G401 (cell line): ENCODE data around the gene NAP1L5. TPM values are rescaled to one million over a fixed set of nuclear protein-coding genes. Genes with fewer than 3 reads are reported as not detected.

Experiments used
- DNase-seq: peaks from one replicate; pipeline ENCODE4 v3.0.0-alpha.2; 2015; ENCODE audit warnings: low spot score
- in situ Hi-C: cut with HindIII; loops from 2 replicates; pipeline ENCODE4 v1.10.0; 2016; ENCODE audit warnings: low sequenced_read_pairs, mixed read lengths
- total RNA-seq: library from RNA; depleted of rRNA; stranded (reverse); fragments of >200 nt; shearing (Covaris generic); gene quantifications from 2 replicates; pipeline ENCODE4 v1.2.3, GENCODE V29; 2014

Gene NAP1L5
- total RNA-seq, 1 experiment from 2014 or later = 6.3 TPM

DNA sequence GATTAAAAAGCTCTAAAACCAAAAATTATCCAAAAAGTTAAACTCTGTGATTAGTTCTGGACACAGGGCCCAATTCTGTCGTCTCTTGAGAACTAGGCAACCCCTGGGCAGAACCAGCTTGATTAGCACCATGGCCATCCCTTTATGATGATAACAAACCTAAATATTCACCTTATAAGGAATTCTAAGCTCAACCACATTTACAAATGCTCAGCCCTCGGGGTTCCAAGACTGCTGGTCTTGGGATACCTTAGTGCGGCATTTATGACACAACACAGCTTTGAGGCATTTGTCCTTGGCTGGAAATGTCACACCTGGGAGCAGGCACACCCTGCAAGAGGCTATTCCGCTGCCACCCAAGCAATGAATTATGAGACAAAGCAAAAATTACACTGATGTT, 27.5 kb upstream of the NAP1L5 start:
- no peak for DNase-seq
- in situ Hi-C loops = no loop called here

GRCh38 chr4:88724406-88724805, 26.8 kb upstream of the NAP1L5 start:
- in situ Hi-C loops = no loop called here
- peak; percentile 61 for DNase-seq

DNA sequence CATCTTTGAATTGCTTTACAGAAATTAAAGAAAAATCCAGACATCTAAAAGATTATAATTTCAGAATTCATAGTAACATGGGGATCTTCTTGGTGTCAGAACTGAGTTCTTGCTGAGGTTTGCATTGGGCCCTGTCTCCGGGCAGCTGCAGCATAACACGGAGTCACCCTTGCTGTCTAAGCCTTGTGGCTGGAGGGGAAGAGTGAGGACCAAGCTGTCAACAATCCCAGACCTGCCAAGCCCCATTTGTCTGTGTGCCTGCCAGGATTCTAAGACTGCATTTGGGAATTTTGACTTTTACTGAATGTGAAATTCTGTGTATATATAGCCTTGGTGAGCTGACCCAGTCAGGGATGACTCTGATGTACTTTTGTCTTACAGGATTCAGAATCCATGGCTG, 25.2 kb upstream of the NAP1L5 start:
- in situ Hi-C loops = no loop called here
- peak; percentile 73 for DNase-seq

DNA sequence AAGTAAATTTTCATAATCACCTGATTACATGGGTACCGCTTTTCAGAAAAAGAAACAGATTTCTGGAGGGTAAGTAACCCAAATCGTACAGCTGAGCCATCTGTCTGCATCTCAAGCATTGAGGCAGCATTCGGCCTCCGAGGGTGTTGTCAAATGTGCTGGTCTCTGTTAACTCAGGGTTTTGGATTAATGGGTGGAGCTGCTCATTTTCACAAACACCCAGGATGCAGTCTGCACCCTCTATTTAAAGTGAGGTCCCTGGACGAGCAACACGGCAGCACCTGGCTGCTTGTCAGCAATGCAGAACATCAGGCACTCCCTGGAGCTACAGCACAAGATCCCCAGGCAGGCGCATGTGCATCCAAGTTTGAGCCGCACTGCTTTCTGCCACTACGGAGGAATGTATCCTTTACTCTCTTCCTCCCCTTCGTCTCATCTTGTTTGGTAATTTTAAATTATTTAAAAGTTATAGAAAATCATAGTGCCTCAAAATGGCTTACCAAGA, 24.7 kb upstream of the NAP1L5 start:
- DNase-seq = peak; percentile 67
- in situ Hi-C loops = no loop called here

GRCh38 chr4:88720451-88721428, 23.1 kb upstream of the NAP1L5 start:
- in situ Hi-C loops = no loop called here

GRCh38 chr4:88719381-88719780, 21.8 kb upstream of the NAP1L5 start:
- no peak for DNase-seq
- in situ Hi-C loops = no loop called here

More at GRCh38 chr4:88720451-88721428, 23.1 kb upstream of the NAP1L5 start:
- DNase-seq = no peak

DNA sequence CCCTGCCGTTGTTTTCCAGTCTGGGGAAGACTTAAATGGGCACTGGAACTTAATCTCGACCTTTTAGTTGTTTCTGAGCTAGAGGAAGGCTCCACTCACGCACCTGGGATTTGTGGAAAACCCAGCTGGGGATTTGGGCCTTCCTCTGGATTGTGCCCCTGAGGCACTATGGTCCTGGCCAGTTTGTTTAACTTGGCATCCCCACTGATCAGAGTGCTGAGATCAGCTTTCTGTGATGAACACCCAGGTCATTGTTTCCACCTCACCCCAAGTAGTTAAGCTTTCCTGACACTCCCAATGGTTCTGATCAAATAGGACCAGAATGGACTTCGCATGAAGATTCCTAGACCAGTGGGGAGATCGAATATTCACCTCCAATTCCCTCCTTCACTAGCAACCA, 20.5 kb upstream of the NAP1L5 start:
- in situ Hi-C loops = no loop called here
- DNase-seq = no peak

DNA sequence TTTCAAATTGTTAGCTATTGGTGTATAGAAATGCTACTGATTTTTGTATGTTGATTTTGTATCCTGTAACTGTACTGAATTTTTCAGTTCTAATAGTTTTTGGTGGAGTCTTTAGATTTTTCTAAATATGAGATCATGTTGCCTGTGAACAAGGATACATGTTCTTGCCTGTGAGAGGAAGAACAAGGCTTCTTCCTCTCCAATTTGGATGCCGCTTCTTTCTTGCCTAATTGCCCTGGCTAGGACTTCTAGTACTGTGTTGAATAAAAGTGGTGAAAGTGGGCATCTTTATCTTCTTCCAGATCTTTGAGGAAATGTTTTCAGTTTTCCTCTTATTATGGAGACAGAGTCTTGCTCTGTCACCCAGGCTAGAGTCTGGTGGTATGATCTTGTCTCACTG, 16.2 kb upstream of the NAP1L5 start:
- in situ Hi-C loops = no loop called here
- no peak for DNase-seq

DNA sequence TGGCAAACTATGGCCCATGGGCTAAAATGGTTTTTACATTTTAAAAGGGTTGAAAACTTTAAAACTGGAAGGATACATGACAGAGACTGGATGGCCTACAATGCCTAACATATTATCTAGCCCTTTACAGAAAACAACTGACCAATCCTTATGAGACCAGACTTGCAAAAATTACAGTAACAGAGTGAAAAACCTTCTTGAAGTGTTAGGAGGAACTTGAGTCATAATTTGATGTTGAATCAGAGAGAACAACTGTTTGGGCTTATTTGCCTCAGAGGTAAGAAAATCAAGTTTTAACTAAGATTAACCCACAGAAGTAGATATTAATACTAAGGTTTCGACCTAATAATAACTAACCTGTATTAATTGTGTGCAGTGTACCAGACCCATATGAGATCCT, 12.4 kb upstream of the NAP1L5 start:
- DNase-seq = no peak
- in situ Hi-C loops = no loop called here

DNA sequence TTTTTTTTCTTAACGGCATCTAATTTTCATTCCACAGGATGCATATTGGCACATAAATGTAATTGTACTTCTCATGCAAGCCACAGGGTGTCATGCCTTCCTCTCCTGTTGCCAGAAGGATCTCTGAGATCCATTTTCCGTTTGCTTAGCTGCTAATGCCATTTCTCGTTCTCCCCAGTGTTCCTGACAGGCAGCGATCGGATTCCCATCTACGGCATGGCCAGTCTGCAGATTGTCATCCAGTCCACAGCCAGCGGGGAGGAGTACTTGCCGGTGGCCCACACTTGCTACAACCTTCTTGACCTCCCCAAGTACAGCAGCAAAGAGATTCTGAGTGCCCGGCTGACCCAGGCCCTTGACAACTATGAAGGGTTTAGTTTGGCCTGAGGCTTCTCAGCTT, 8.9 kb upstream of the NAP1L5 start:
- in situ Hi-C loops = no loop called here
- peak; percentile 91 for DNase-seq

DNA sequence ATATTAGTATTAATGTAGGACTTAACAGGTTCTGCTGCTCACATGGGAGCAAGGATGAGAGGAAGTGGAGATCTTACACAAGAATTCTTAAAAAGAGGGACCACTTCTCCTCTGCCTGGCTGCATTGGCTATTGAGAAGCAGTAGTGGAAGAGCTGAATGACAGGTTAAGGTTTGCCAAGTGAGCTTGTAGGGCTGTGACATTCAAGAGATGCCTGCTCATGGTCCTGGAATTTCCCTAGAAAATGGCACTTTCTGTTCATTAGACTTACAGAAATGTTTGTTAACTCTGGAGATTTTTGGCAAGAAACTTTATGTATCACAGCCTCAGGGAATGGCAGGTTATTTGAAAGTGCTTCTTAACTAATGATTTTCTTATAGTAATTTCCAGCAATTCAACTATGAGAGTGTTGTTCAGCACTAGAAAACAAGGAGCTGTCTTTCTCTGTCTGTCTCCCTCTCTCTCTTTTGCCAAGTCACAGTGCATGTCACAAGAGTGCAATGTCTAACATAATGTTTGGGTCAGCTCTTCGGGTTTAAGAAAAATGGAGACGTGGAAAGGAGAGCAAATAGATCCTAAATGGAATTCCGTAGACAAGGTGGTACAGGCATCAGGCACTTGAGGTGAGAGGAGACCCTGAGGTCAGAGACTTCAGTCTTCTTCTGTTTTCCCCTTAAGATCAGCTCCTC, 8.3 kb upstream of the NAP1L5 start:
- in situ Hi-C loops = no loop called here
- peak; percentile 33 for DNase-seq

DNA sequence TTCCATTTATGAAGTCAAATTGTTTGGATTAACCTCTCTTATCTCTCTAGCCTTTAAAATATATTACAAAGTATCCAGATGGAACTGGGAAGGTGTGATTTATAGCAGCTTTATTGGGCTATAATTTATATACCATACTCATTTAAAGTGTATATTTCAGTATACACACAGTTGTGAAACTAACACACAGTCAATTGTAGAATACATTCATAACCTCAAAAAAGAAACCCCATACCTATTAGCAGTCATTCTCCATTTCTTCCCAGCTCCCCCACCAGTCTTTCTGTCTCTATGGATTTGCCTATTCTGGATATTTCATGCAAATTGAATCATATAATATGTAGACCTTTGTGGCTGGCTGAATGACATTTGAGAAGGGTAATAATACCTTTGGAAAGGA, 7.6 kb upstream of the NAP1L5 start:
- in situ Hi-C loops = no loop called here
- DNase-seq = no peak

- peak; percentile 13 for DNase-seq
- in situ Hi-C loops = no loop called here
These were observed 5.2 kb upstream of the NAP1L5 start for GRCh38 chr4:88702782-88703181.

- no peak for DNase-seq
- in situ Hi-C loops = no loop called here
These were observed 890 bp upstream of the NAP1L5 start for GRCh38 chr4:88698519-88698918.

- in situ Hi-C loops = no loop called here
- DNase-seq = peak; percentile 69
These were observed 488 bp downstream of the NAP1L5 start for GRCh38 chr4:88697141-88697540.

DNA sequence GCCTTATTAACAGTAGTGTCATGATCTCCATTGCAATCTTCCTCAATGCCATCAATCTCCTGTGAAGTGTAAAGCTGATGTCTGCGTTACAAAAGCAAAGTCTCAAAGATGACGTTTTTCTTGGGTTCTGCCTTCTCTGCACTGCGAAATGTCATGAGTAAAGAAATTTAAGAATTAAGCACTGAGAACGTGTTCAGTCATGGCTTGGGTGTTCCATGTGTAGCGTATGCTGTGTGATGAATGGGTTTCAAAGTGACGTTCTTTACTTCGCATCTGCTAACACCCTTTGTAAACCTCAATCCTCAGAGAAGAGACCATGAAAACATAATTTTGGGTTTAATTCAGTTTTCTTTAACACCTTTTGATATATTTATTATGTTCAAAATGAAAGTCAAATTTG, 999 bp downstream of the NAP1L5 start:
- in situ Hi-C loops = no loop called here
- DNase-seq = peak; percentile 52

DNA sequence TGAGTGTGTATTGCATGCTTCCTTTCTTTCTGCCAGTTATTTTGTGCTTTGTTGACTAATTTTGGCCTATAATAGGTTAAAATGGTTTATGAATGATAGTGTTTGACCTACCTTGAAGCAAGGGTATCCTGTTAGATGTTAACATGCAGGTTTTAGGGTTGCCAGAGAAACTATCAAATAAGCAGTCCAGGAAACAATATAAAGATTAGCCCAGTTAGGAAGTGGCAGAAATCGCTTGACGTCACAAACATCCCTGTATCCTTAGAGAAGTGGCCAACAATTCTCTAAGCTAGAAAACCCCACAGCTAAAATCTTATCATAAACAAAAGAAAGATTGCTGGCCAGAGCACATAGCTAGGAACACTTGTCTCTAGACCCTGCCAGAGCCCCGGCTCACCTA, 3.8 kb downstream of the NAP1L5 start:
- DNase-seq = peak; percentile 60
- in situ Hi-C loops = no loop called here

- DNase-seq = no peak
- in situ Hi-C loops = no loop called here
These were observed 7.3 kb downstream of the NAP1L5 start for GRCh38 chr4:88690355-88690754.

DNA sequence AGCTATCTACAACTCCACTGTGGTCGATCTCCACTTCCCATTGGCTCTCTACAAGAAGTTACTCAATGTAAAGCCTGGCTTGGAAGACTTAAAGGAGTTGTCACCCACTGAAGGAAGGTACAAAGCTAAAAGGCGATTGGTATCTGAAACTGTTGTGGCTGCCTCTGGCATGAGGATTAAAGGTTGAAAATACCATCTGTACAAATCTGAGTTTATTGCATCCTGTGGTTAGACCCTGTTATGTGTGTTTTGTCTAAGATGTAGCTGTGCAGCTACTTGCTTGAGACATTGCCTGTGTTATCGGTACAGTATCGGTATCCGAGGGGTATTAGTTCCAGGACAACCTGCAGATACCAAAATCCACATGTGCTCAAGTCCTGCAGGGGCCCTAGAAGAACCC, 16.4 kb downstream of the NAP1L5 start:
- DNase-seq = no peak
- in situ Hi-C loops = no loop called here

GRCh38 chr4:88675543-88675942, 22.1 kb downstream of the NAP1L5 start:
- in situ Hi-C loops = no loop called here
- no peak for DNase-seq
